ENCODE results near the gene TBX19. TPM values are rescaled to one million over a fixed set of nuclear protein-coding genes. Genes with fewer than 3 reads are reported as not detected.
"Not testable (repeated sequence)": the region's sequence is repeated elsewhere in the genome, so short reads cannot be mapped to it uniquely, and the experiment has no call there.

TBX19 gene
- total and polyA plus RNA-seq, 2 donors (not counting 1 experiment from before 2014, with no cell fraction given), result 6.3 to 7.0 TPM

DNA sequence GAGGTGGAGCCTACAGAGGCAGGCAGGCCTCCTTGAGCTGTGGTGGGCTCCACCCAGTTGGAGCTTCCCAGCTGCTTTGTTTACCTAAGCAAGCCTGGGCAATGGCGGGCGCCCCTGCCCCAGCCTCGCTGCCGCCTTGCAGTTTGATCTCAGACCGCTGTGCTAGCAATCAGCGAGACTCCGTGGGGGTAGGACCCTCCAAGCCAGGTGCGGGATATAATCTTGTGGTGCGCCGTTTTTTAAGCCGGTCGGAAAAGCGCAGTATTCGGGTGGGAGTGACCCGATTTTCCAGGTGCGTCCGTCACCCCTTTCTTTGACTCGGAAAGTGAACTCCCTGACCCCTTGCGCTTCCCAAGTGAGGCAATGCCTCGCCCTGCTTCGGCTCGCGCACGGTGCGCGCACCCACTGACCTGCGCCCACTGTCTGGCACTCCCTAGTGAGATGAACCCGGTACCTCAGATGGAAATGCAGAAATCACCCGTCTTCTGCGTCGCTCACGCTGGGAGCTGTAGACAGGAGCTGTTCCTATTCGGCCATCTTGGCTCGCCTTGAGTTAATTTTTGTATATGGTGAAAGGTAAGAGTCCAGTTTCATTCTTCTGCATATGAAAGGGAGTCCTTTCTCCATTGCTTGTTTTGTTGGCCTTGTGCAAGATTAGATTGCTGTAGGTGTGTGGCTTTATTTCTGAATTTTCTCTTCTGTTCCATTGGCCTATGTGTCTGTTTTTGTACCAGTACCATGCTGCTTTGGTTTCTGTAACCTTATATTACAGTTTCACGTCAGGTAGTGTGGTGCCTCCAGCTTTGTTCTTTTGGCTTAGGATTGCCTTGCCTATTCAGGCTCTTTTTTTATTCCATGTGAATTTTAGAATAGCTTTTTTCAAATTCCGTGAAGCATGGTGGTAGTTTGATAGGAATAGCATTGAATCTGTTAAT, 73.9 kb downstream of the TBX19 start:
- H3K27me3 ChIP-seq (replicated peaks in 1 of 4; ENCODE audit: control extremely low read depth in 1 of 4, control insufficient read depth in 3 of 4, insufficient read depth in 4 of 4, low read length in 3 of 4); H3K4me2 ChIP-seq (replicated peaks; ENCODE audit: low read depth, low read length, poor library complexity, severe bottlenecking); H3K27ac ChIP-seq (ENCODE audit: low read length in 2 of 2); H3K4me3 Mint-ChIP-seq; H4K20me1 ChIP-seq (ENCODE audit: control insufficient read depth, insufficient read depth, low read length, poor library complexity, severe bottlenecking); H3K27me3 Mint-ChIP-seq; H3K9me3 Mint-ChIP-seq (ENCODE audit: insufficient read depth); H3K4me1 Mint-ChIP-seq; H3K9me3 ChIP-seq (ENCODE audit: control extremely low read depth in 1 of 3, control insufficient read depth in 2 of 3, insufficient read depth in 1 of 3, low read length in 2 of 3); intact Hi-C loops (cut with micrococcal nuclease); ATAC-seq (ENCODE audit: low read depth); H3K79me2 ChIP-seq (ENCODE audit: control insufficient read depth, insufficient read depth, low read length); POLR2A ChIA-PET; H3K36me3 ChIP-seq (replicated peaks in 1 of 2; ENCODE audit: control extremely low read depth in 1 of 2, control insufficient read depth in 1 of 2, extremely low read depth in 1 of 2, insufficient read depth in 2 of 2, low read length in 1 of 2); H3K9ac ChIP-seq (ENCODE audit: low read length); H3K4me1 ChIP-seq (ENCODE audit: control insufficient read depth in 2 of 2, insufficient read depth in 2 of 2, low read length in 2 of 2); H3K27ac Mint-ChIP-seq; H2AFZ ChIP-seq (ENCODE audit: insufficient read depth, low read depth, low read length, poor library complexity, severe bottlenecking); H3K4me3 ChIP-seq (ENCODE audit: control extremely low read depth in 1 of 5, extremely low read depth in 1 of 5, insufficient read depth in 1 of 5, low read depth in 2 of 5, low read length in 4 of 5); DNase-seq: not testable (repeated sequence)
- CTCF ChIA-PET, result interaction anchor here (0.8 kb wide), 1 partner anchor 12 kb away, joined by 3 read pairs; no protein-coding TSS in a partner anchor
- 97% methylated on average over 18 of the region's 36 CpGs for WGBS (ENCODE audit: insufficient coverage)

GRCh38 chr1:168360151-168361021, 79.7 kb downstream of the TBX19 start:
- no peak for DNase-seq
- ChIA-PET POLR2A (no interaction called here), CTCF (interaction anchor here (2.0 kb wide), 1 partner anchor 18 kb away, joined by 8 read pairs; no protein-coding TSS in a partner anchor)
- no CpG with 5 or more reads among the region's 7 CpGs for WGBS (ENCODE audit: insufficient coverage)
- H3K4me1 ChIP-seq (ENCODE audit: control insufficient read depth in 2 of 2, insufficient read depth in 2 of 2, low read length in 2 of 2), result no peaks in the 10 kb centered on the region
- peaks cover 0 to 9% (median 5%) of the 10 kb centered on the region in 4 experiments for H3K27me3 ChIP-seq (replicated peaks in 1 of 4; ENCODE audit: control extremely low read depth in 1 of 4, control insufficient read depth in 3 of 4, insufficient read depth in 4 of 4, low read length in 3 of 4)
- H3K36me3 ChIP-seq (replicated peaks in 1 of 2; ENCODE audit: control extremely low read depth in 1 of 2, control insufficient read depth in 1 of 2, extremely low read depth in 1 of 2, insufficient read depth in 2 of 2, low read length in 1 of 2), result no peaks in the 10 kb centered on the region
- H3K27ac Mint-ChIP-seq, result no peak overlapping the region
- H3K27me3 Mint-ChIP-seq, result peaks cover 46% of the 10 kb centered on the region
- TF ChIP-seq CTCF (IDR thresholded peaks at IDR 0.05) (no peak), EZH2 (IDR thresholded peaks at IDR 0.05; ENCODE audit: borderline replicate concordance, insufficient read depth, low read depth, low read length, poor library complexity, severe bottlenecking) (no peak)
- peaks cover 3% of the 10 kb centered on the region for H3K9me3 Mint-ChIP-seq (ENCODE audit: insufficient read depth)
- H4K20me1 ChIP-seq (ENCODE audit: control insufficient read depth, insufficient read depth, low read length, poor library complexity, severe bottlenecking), result no peaks in the 10 kb centered on the region
- no peaks in the 10 kb centered on the region for H3K79me2 ChIP-seq (ENCODE audit: control insufficient read depth, insufficient read depth, low read length)
- H3K4me1 Mint-ChIP-seq, result no peaks in the 10 kb centered on the region
- no peak for ATAC-seq (ENCODE audit: low read depth)
- no peak overlapping the region for H3K27ac ChIP-seq (ENCODE audit: low read length in 2 of 2)
- intact Hi-C loops (cut with micrococcal nuclease), result no loop called here
- no peak overlapping the region for H3K4me3 Mint-ChIP-seq
- H3K4me2 ChIP-seq (replicated peaks; ENCODE audit: low read depth, low read length, poor library complexity, severe bottlenecking), result no peak overlapping the region
- no peak overlapping the region for H2AFZ ChIP-seq (ENCODE audit: insufficient read depth, low read depth, low read length, poor library complexity, severe bottlenecking)
- H3K9ac ChIP-seq (ENCODE audit: low read length), result no peak overlapping the region
- H3K9me3 ChIP-seq (ENCODE audit: control extremely low read depth in 1 of 3, control insufficient read depth in 2 of 3, insufficient read depth in 1 of 3, low read length in 2 of 3), result no peaks in the 10 kb centered on the region
- H3K4me3 ChIP-seq (ENCODE audit: control extremely low read depth in 1 of 5, extremely low read depth in 1 of 5, insufficient read depth in 1 of 5, low read depth in 2 of 5, low read length in 4 of 5), result no peak overlapping the region
